ENCODE measurements around the gene TUT4. TPM values are rescaled to one million over a fixed set of nuclear protein-coding genes. Genes with fewer than 3 reads are reported as not detected.

TUT4 gene, protein sequence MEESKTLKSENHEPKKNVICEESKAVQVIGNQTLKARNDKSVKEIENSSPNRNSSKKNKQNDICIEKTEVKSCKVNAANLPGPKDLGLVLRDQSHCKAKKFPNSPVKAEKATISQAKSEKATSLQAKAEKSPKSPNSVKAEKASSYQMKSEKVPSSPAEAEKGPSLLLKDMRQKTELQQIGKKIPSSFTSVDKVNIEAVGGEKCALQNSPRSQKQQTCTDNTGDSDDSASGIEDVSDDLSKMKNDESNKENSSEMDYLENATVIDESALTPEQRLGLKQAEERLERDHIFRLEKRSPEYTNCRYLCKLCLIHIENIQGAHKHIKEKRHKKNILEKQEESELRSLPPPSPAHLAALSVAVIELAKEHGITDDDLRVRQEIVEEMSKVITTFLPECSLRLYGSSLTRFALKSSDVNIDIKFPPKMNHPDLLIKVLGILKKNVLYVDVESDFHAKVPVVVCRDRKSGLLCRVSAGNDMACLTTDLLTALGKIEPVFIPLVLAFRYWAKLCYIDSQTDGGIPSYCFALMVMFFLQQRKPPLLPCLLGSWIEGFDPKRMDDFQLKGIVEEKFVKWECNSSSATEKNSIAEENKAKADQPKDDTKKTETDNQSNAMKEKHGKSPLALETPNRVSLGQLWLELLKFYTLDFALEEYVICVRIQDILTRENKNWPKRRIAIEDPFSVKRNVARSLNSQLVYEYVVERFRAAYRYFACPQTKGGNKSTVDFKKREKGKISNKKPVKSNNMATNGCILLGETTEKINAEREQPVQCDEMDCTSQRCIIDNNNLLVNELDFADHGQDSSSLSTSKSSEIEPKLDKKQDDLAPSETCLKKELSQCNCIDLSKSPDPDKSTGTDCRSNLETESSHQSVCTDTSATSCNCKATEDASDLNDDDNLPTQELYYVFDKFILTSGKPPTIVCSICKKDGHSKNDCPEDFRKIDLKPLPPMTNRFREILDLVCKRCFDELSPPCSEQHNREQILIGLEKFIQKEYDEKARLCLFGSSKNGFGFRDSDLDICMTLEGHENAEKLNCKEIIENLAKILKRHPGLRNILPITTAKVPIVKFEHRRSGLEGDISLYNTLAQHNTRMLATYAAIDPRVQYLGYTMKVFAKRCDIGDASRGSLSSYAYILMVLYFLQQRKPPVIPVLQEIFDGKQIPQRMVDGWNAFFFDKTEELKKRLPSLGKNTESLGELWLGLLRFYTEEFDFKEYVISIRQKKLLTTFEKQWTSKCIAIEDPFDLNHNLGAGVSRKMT (N-terminal part only)
- total RNA-seq = 100 to 1,000 TPM; 108 to 120 TPM

DNA sequence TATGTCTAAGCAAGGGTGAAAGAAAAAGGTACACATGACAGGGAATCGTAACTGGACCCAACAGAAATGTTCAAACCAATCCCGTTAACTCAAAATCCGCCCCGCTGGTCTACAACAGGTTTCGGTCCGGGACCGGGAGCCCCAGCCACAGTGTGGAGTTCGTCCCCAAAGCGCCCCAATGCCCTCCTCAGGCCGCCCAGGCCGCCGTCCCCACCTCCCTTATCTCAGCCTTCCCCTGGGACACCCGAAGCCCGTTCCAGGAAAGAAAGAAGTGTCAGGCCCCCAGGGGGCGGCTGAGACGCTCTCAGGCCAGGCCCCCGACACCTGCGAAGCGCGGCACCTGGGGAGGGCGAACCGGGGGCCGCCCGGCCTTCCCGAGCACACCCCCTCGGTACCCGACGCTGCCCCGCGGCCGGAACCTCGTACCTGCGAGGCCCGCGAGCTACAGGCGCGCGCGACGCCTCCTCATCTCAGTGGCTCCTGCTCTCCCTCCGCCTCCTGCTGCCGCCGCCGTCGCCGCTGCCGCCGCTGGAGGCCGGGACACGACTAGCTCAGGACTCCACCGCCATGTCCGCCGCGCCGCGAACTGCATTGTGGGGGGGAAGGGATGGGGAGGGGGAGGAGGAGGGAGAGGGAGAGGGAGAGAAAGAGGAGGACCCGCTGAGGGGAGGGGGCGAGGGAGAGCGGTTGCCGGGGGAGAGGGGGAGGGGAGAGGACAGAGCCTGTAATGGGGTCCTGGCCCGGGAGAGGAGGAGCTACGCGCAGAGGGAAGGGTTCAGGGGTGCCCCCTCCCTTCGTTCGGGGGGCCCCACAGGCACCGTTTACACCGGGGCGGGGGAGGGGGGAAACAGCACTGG is at the start of gene TUT4:
TUT4 (minus strand) TSS at position 588 of the 857 bp plus-strand sequence. CDS start 26,812 bp downstream, outside the sequence.
- DNase-seq (peak; percentile 82 to 86), ATAC-seq (replicated peaks in 1 of 2) (peak; percentile 60 to 61)
- Mint-ChIP-seq H3K4me1 (ENCODE audit: low read depth) (peaks cover 33% of the 10 kb centered on the region), H3K27ac (peak within 1 kb of the TSS; percentile 85), H3K36me3 (ENCODE audit: insufficient read depth in 2 of 2) (peaks cover 0 to 3% of the 10 kb centered on the region in 2 donors), H3K4me3 (peak within 1 kb of the TSS; percentile 74 to 81), H3K9me3 (no peaks in the 10 kb centered on the region), H3K27me3 (ENCODE audit: low read depth) (no peaks in the 10 kb centered on the region)

DNA sequence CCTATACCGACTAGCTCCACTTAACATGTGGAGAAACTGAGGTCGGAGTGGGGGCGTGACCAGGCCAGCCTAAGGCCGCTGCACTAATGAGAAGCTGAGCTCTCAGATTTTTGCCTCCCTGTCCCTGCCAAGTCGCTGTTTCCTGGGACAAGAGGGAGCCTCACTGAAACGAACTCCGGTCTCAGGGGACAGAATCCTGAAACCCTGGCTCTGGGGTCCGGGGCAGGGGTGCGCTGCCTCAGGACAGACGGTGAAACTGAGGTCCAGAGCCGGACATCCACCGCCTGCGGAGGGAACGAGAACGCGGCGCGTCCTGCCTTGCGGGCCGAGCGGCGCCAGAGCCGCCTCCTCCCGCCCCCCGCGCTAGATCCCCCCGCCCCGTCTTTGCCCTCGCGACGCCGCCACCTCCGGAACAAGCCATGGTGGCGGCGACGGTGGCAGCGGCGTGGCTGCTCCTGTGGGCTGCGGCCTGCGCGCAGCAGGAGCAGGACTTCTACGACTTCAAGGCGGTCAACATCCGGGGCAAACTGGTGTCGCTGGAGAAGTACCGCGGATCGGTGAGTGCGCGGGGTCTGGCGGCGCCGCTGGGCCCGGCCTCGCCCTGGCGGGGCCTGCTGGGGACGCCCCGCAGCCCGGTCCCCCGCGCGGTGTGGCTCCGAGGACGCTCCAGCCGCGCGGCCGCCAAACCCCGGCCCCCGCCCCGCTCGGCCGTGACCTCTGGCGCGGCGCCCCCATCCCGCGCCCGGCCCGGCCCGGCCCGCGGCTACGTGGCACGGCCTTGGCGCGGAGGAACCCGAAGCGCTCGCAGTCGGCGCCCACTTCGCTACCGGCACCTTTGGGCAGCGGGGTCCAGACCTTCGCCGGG is 49.3 kb upstream of the TUT4 start, which contains the start of gene GPX7:
GPX7 (plus strand) TSS at position 381 of the 865 bp plus-strand sequence; CDS start at position 420, 39 bp downstream.
- Mint-ChIP-seq H3K4me1 (ENCODE audit: low read depth) (peaks cover 52% of the 10 kb centered on the region), H3K36me3 (ENCODE audit: insufficient read depth in 2 of 2) (peaks cover 1 to 2% of the 10 kb centered on the region in 2 donors), H3K9me3 (no peaks in the 10 kb centered on the region), H3K4me3 (peak within 1 kb of the TSS; percentile 90 to 92), H3K27ac (peak within 1 kb of the TSS; percentile 79), H3K27me3 (ENCODE audit: low read depth) (no peaks in the 10 kb centered on the region)
- DNase-seq (peak; percentile 75 to 76), ATAC-seq (replicated peaks in 1 of 2) (peak; percentile 80 to 83)

DNA sequence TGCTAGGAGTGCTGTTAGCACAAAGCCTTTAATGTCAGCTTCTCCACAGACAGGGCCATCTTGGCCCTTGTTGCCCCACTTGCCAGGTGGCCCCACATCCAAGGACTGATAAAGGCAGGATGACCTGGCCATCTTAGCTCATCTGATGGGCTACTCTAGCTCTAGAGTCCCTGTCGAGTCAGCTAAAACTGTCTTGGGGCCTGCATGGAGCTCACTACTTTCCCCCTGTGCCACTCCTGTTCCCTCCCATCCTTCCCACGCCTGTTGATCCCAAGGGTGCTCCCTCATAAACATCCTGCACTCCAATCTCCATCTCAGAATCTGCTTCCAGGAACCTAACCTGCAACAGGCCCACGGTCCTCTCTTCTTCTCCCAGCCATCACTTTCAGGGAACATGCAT is 48.6 kb upstream of the TUT4 start:
- Mint-ChIP-seq H3K27me3 (ENCODE audit: low read depth) (no peaks in the 10 kb centered on the region), H3K4me3 (peak overlapping the region; percentile 73 to 84), H3K9me3 (no peaks in the 10 kb centered on the region), H3K27ac (peak overlapping the region; percentile 61), H3K4me1 (ENCODE audit: low read depth) (peaks cover 52% of the 10 kb centered on the region), H3K36me3 (ENCODE audit: insufficient read depth in 2 of 2) (peaks cover 1 to 2% of the 10 kb centered on the region in 2 donors)
- DNase-seq = no peak
- no peak for ATAC-seq (replicated peaks in 1 of 2)

DNA sequence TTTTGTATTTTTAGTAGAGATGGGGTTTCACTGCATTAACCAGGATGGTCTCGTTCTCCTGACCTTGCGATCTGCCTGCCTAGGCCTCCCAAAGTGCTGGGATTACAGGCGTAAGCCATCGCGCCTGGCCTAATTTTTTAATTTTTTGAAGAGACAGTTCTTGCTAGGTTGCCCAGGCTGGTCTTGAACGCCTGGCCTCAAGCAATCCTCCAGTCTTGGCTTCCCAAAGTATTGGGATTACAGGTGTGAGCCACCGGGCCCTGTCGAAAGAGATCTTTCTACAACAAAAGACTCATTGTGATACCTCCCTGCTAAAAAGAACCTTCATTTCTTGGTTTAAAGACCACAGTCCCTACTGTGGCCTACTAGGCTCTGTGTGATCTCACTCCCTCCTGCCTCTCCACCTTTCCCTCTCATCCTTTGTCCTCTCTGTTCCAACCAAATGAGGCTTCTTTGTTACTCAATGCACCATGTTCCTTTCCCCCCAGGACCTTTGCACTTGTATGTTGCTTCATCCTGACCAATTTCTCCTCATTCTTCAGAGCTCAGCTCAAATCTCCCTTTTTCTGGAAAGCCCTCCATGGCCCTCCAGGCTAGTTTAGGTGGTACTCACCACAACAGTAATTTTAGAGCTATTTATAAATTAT is 47.8 kb upstream of the TUT4 start:
- Mint-ChIP-seq H3K27me3 (ENCODE audit: low read depth) (no peaks in the 10 kb centered on the region), H3K27ac (peak overlapping the region; percentile 59), H3K9me3 (no peaks in the 10 kb centered on the region), H3K36me3 (ENCODE audit: insufficient read depth in 2 of 2) (peaks cover 0 to 2% of the 10 kb centered on the region in 2 donors), H3K4me3 (peak overlapping the region in 1 of 2 donors; percentile 7), H3K4me1 (ENCODE audit: low read depth) (peaks cover 45% of the 10 kb centered on the region)
- DNase-seq = no peak
- no peak for ATAC-seq (replicated peaks in 1 of 2)

DNA sequence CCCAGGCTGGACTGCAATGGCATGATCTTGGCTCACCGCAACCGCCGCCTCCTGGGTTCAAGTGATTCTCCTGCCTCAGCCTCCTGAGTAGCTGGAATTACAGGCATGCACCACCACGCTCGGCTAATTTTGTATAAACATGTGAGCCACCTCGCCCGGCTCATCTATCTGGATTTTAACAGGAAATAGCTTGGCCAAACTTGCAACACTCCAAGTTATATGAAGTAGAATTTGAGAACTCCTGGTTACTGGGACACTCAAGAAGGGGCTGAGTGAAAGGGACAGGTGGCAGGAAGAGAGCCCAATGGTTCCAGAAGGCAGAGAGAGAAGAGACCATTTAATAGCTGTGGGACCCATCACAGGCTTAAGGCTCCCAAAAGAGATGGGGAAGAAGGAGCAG is 46.3 kb upstream of the TUT4 start:
- H3K27ac Mint-ChIP-seq = no peak overlapping the region
- H3K4me3 Mint-ChIP-seq = no peak overlapping the region
- DNase-seq (no peak), ATAC-seq (replicated peaks in 1 of 2) (no peak)
- no peaks in the 10 kb centered on the region for H3K9me3 Mint-ChIP-seq
- H3K36me3 Mint-ChIP-seq (ENCODE audit: insufficient read depth in 2 of 2) = peaks cover 0 to 2% of the 10 kb centered on the region in 2 donors
- H3K27me3 Mint-ChIP-seq (ENCODE audit: low read depth) = no peaks in the 10 kb centered on the region
- peaks cover 38% of the 10 kb centered on the region for H3K4me1 Mint-ChIP-seq (ENCODE audit: low read depth)

DNA sequence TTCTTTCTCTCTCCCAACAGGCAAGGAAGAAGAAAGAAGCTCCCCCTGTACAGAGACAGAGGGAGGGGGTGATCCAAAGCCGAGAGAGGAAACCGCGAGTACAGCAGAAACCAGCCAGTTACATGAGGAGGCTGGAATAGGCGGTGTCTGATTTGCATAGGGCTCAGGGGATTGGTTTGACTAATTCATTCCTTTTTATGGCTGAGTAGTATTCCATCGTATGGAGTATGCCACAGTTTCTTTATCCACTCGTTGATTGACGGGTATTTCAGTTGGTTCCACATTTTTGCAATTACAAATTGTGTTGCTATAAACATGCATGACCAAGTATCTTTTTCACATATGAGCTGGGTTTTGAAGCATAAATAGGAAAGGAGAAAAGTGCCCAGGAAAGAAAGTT is 45.8 kb upstream of the TUT4 start:
- DNase-seq = no peak
- Mint-ChIP-seq H3K27me3 (ENCODE audit: low read depth) (no peaks in the 10 kb centered on the region), H3K4me3 (no peak overlapping the region)

DNA sequence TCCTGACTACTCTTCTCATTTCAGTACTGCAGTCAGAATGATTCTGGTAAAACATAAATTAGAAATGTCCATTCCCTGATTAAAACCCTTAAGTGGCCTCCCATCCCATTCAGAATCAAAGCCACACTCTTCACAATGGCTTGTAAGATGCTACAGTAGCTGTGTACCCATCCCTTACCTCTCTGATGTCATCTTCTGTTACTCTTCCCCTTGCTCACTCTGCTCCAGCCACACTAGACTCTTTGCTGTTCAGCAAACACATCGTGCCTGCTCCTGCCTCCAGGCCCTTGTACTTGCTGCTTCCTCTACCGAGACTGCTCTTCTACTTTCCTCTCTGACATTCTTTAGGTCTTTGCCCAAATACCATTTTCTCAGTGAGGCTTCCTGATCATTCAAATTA is 45.0 kb upstream of the TUT4 start:
- Mint-ChIP-seq H3K36me3 (ENCODE audit: insufficient read depth in 2 of 2) (peaks cover 0 to 2% of the 10 kb centered on the region in 2 donors), H3K4me1 (ENCODE audit: low read depth) (peaks cover 25% of the 10 kb centered on the region), H3K27me3 (ENCODE audit: low read depth) (no peaks in the 10 kb centered on the region), H3K27ac (no peak overlapping the region), H3K9me3 (no peaks in the 10 kb centered on the region), H3K4me3 (no peak overlapping the region)
- DNase-seq (no peak), ATAC-seq (replicated peaks in 1 of 2) (no peak)

More for the DNA sequence above, 45.8 kb upstream of the TUT4 start:
- no peak for ATAC-seq (replicated peaks in 1 of 2)
- H3K4me1 Mint-ChIP-seq (ENCODE audit: low read depth) = peaks cover 33% of the 10 kb centered on the region
- peaks cover 0 to 2% of the 10 kb centered on the region in 2 donors for H3K36me3 Mint-ChIP-seq (ENCODE audit: insufficient read depth in 2 of 2)
- no peaks in the 10 kb centered on the region for H3K9me3 Mint-ChIP-seq
- no peak overlapping the region for H3K27ac Mint-ChIP-seq

DNA sequence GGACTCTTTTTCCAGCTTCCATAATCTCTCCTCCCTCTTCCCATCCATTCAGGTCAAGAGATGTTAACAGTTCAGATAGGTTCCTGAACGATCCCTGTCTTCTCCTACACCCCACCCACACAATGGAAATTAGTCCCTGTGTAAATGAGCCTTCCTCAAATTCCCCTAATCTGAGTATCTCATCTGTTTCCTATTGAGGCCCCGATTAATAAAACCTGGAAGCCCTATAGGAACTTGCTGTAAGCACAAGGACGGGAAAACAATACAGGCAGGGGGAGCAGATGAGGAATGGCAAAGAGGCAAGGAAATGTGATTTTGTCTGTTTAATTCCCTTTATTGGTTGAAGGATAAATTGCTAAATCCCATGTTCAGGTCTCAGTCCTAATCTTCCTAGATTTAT is 42.2 kb upstream of the TUT4 start:
- Mint-ChIP-seq H3K9me3 (no peaks in the 10 kb centered on the region), H3K27me3 (ENCODE audit: low read depth) (no peaks in the 10 kb centered on the region), H3K4me1 (ENCODE audit: low read depth) (peaks cover 7% of the 10 kb centered on the region), H3K36me3 (ENCODE audit: insufficient read depth in 2 of 2) (no peaks in the 10 kb centered on the region), H3K4me3 (no peak overlapping the region), H3K27ac (no peak overlapping the region)
- DNase-seq (no peak), ATAC-seq (replicated peaks in 1 of 2) (no peak)

DNA sequence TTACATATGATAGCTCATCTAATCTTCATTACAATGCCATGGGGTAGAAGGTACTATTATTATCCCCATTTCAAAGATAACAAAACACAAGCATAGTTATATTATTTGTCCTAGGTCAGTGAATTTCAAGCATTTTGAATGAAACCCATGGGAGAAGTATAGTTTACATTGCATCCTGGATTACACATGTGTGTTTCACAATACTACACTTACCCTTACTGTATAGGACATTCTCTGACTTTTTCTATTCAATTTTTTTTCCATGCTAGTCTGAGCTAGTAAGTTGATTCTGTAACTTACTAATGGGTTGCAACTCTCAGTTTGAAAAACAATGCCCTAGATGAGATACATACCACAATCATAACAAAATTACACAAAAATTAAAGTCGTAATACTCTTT is 40.6 kb upstream of the TUT4 start:
- ATAC-seq (replicated peaks in 1 of 2) (no peak), DNase-seq (no peak)
- Mint-ChIP-seq H3K9me3 (no peaks in the 10 kb centered on the region), H3K36me3 (ENCODE audit: insufficient read depth in 2 of 2) (no peaks in the 10 kb centered on the region), H3K27me3 (ENCODE audit: low read depth) (no peaks in the 10 kb centered on the region), H3K4me3 (no peak overlapping the region), H3K27ac (no peak overlapping the region), H3K4me1 (ENCODE audit: low read depth) (peaks cover 7% of the 10 kb centered on the region)

DNA sequence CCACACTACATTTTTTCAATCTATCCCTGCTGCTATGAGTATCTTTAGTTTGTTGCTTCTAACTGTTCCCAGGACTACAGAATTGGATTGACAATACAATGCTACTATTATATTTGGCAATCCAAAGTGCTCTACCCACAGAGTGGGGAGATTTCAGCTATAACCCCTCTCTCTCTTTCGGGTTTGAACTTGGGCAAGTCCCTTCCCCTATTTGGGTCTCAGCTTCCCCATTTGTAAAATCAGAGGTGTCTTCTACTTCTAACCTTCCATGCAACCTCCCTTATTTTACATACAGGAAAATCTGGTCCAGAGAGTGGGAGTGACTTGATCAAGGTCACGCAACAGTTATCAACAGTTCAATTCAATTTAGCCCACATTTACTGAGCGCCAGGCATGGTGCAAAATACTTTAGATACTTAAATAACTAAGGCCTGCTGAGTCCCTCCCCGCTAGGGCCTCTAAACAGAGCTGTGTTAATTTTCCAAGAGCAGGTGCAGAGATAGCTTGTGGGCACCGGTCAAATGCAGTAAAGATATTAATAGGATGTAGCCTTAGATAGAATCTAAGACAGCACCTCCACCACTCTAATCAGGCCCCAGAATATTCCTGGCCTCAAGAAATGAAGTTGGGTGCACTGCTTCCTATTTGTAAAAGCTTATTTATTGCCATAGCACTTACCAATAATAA is 39.9 kb upstream of the TUT4 start:
- Mint-ChIP-seq H3K9me3 (no peaks in the 10 kb centered on the region), H3K27me3 (ENCODE audit: low read depth) (no peaks in the 10 kb centered on the region), H3K36me3 (ENCODE audit: insufficient read depth in 2 of 2) (no peaks in the 10 kb centered on the region), H3K27ac (no peak overlapping the region), H3K4me1 (ENCODE audit: low read depth) (peaks cover 7% of the 10 kb centered on the region), H3K4me3 (no peak overlapping the region)
- ATAC-seq (replicated peaks in 1 of 2) (no peak), DNase-seq (no peak)

All from activated T-cell treated with anti-CD3 and anti-CD28 coated beads, Interleukin-2, amount 50 U/mL, for 72 hours (primary cell).